B cell (primary cell): ENCODE data around the gene HMGA1. TPM values are rescaled to one million over a fixed set of nuclear protein-coding genes. Genes with fewer than 3 reads are reported as not detected.
A peak's percentile ranks its signal among the peaks of the same experiment; 100 is the strongest.

ENCODE experiments used
- ATAC-seq: fragments of 200-7000 bp; cut with Tn5 transposase; one replicate; pipeline ENCODE4 v1.10.0; 2021; ENCODE audit warnings: low read depth, mild to moderate bottlenecking, moderate number of reproducible peaks, moderate library complexity
- CTCF ChIA-PET: fragments of 350-600 bp; sonication (Branson Sonifier 250); formaldehyde crosslinking; loops from one replicate; lab custom pipeline; 2021; ENCODE audit warnings: antibody characterized with exemption, inconsistent platforms; lab: Charles Lee
- POLR2A ChIA-PET: fragments of 350-600 bp; sonication (Branson Sonifier 250); formaldehyde crosslinking; loops from one replicate; lab custom pipeline; 2021; ENCODE audit warnings: antibody characterized with exemption; lab: Charles Lee
- DNase-seq: peaks from one replicate; pipeline ENCODE4 v3.0.0; 2013
- H2AFZ ChIP-seq: 2 replicates; pipeline ENCODE4 v1.6.1; 2012; ENCODE audit warnings: mild to moderate bottlenecking, low read depth, low read length; ENCODE audit not compliant: insufficient read depth, poor library complexity, severe bottlenecking
- H3K27ac ChIP-seq, 2 donors: 1 replicate in 1 of 2; 2 replicates in 1 of 2; pipeline ENCODE4 v1.5.1; 2012 to 2013; ENCODE audit warnings: low read length in 2 of 2, mild to moderate bottlenecking in 2 of 2, moderate library complexity in 1 of 2
- H3K27me3 ChIP-seq, 4 experiments: fragments of 200-600 bp in 1 of 4; sonication (generic) in 1 of 4; replicated peaks in 1 of 4; 1 replicate in 2 of 4; 2 replicates in 2 of 4; pipeline versions ENCODE4 v1.6.1 to v1.7.0; 2013 to 2016; ENCODE audit warnings: low read length in 3 of 4, mild to moderate bottlenecking in 2 of 4, mixed read lengths in 1 of 4, moderate library complexity in 1 of 4; ENCODE audit not compliant: insufficient read depth in 4 of 4, control insufficient read depth in 3 of 4; ENCODE audit errors: control extremely low read depth in 1 of 4
- H3K36me3 ChIP-seq, 2 experiments: replicated peaks in 1 of 2; 1 replicate in 1 of 2; 2 replicates in 1 of 2; pipeline versions ENCODE4 v1.6.1 to v1.7.1; 2013; ENCODE audit warnings: low read length in 1 of 2; ENCODE audit not compliant: insufficient read depth in 2 of 2, control insufficient read depth in 1 of 2; ENCODE audit errors: control extremely low read depth in 1 of 2, extremely low read depth in 1 of 2
- H3K4me1 ChIP-seq, 2 donors: fragments of 200-600 bp in 1 of 2; sonication (generic) in 1 of 2; 1 replicate in 1 of 2; 2 replicates in 1 of 2; pipeline versions ENCODE4 v1.5.1 to v1.6.1; 2013 to 2017; ENCODE audit warnings: low read length in 2 of 2; ENCODE audit not compliant: control insufficient read depth in 2 of 2, insufficient read depth in 2 of 2
- H3K4me2 ChIP-seq: replicated peaks from 2 replicates; pipeline ENCODE3; 2012; ENCODE audit warnings: mild to moderate bottlenecking, low read depth, low read length; ENCODE audit not compliant: poor library complexity, severe bottlenecking
- H3K4me3 ChIP-seq, 5 experiments: fragments of 200-600 bp in 1 of 5; sonication (generic) in 1 of 5; 1 replicate in 3 of 5; 2 replicates in 2 of 5; pipeline versions ENCODE4 v1.5.1 to v1.7.0; 2011 to 2016; ENCODE audit warnings: low read length in 4 of 5, mild to moderate bottlenecking in 4 of 5, low read depth in 2 of 5, control low read depth in 1 of 5, moderate library complexity in 1 of 5; ENCODE audit not compliant: insufficient read depth in 1 of 5; ENCODE audit errors: control extremely low read depth in 1 of 5, extremely low read depth in 1 of 5
- H3K79me2 ChIP-seq: fragments of 200-600 bp; sonication (generic); one replicate; pipeline ENCODE4 v1.6.0; 2016; ENCODE audit warnings: low read length; ENCODE audit not compliant: control insufficient read depth, insufficient read depth
- H3K9ac ChIP-seq: fragments of 200-600 bp; sonication (generic); 2 replicates; pipeline ENCODE4 v1.6.1; 2017; ENCODE audit warnings: mild to moderate bottlenecking, low read length, moderate library complexity
- H3K9me3 ChIP-seq, 3 donors: one replicate each; pipeline versions ENCODE4 v1.6.1 to v1.7.1; 2013; ENCODE audit warnings: low read length in 2 of 3; ENCODE audit not compliant: control insufficient read depth in 2 of 3, insufficient read depth in 1 of 3; ENCODE audit errors: control extremely low read depth in 1 of 3
- H4K20me1 ChIP-seq: 2 replicates; pipeline ENCODE4 v1.6.0; 2012; ENCODE audit warnings: mild to moderate bottlenecking, low read length; ENCODE audit not compliant: insufficient read depth, control insufficient read depth, poor library complexity, severe bottlenecking
- H3K27ac Mint-ChIP-seq: one replicate; pipeline ENCODE4 v1.8.0; 2021; ENCODE audit warnings: mixed read lengths
- H3K27me3 Mint-ChIP-seq: one replicate; pipeline ENCODE4 v1.8.0; 2021; ENCODE audit warnings: mixed read lengths
- H3K4me1 Mint-ChIP-seq: one replicate; pipeline ENCODE4 v1.8.0; 2021; ENCODE audit warnings: mixed read lengths
- H3K4me3 Mint-ChIP-seq: one replicate; pipeline ENCODE4 v1.8.0; 2021; ENCODE audit warnings: mixed read lengths
- H3K9me3 Mint-ChIP-seq: one replicate; pipeline ENCODE4 v1.8.0; 2022; ENCODE audit warnings: mixed read lengths; ENCODE audit not compliant: insufficient read depth
- EZH2 ChIP-seq: IDR thresholded peaks from 2 replicates; pipeline ENCODE4 v1.6.1; 2012; ENCODE audit warnings: borderline replicate concordance, low read depth, mild to moderate bottlenecking, moderate library complexity, low read length; ENCODE audit not compliant: insufficient read depth, poor library complexity, severe bottlenecking
- WGBS: methylation state at CpG from one replicate; pipeline ENCODE4 v1.1.5; 2013; ENCODE audit warnings: missing lambda C conversion rate; ENCODE audit not compliant: insufficient coverage; 5-methylcytosine and 5-hydroxymethylcytosine counted together
- intact Hi-C: fragments of 100-400 bp; cut with micrococcal nuclease; formaldehyde crosslinking; loops from one replicate; pipeline ENCODE4 v1.10.0; 2022
- polyA plus RNA-seq: library from polyadenylated mRNA; depleted of rRNA; stranded (reverse); fragments of >200 nt; gene quantifications from 2 replicates; pipeline ENCODE4 v1.2.3, GENCODE V29; 2012
- total RNA-seq, 2 donors: library from RNA; stranded (reverse); fragments of 120-200 nt in 1 of 2; gene quantifications; 1 replicate in 1 of 2; 2 replicates in 1 of 2; pipeline versions ENCODE4 v1.2.3 to v1.2.4, GENCODE V29; 2013 to 2022
- TF ChIP-seq, protein P1 (sequence below): fragments of 200-600 bp; IDR thresholded peaks from one replicate; pipeline ENCODE4 v1.8.0; 2022; ENCODE audit warnings: antibody characterized with exemption, mild to moderate bottlenecking

Gene HMGA1
- total and polyA plus RNA-seq, 2 donors (not counting 1 experiment from before 2014, with no cell fraction given): 59.6 to 66.4 TPM

DNA sequence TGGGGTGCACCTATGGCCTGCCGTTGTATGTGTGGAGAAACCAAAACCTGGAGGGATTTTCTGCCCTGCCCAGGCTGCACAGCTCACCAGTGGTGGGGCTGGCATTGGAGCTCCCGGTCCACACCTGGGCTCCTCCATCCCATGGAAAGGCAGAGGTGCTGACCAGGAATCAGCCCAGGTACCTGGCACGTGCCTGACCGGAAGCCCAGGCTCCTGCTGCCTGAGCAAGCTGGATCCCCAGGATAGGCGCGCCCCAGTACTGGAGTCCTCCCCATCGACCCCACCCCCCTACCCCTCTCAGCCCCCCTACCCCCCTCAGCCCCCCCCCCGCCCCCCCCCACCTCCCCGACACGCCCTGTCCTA, 39.9 kb upstream of the HMGA1 start:
- Mint-ChIP-seq H3K27ac (peak overlapping the region; percentile 26), H3K4me1 (peaks cover 12% of the 10 kb centered on the region), H3K9me3 (no peaks in the 10 kb centered on the region), H3K4me3 (peak overlapping the region; percentile 86), H3K27me3 (no peaks in the 10 kb centered on the region)
- H4K20me1 ChIP-seq: no peaks in the 10 kb centered on the region
- TF ChIP-seq EZH2: no peak
- TF ChIP-seq, protein P1, sequence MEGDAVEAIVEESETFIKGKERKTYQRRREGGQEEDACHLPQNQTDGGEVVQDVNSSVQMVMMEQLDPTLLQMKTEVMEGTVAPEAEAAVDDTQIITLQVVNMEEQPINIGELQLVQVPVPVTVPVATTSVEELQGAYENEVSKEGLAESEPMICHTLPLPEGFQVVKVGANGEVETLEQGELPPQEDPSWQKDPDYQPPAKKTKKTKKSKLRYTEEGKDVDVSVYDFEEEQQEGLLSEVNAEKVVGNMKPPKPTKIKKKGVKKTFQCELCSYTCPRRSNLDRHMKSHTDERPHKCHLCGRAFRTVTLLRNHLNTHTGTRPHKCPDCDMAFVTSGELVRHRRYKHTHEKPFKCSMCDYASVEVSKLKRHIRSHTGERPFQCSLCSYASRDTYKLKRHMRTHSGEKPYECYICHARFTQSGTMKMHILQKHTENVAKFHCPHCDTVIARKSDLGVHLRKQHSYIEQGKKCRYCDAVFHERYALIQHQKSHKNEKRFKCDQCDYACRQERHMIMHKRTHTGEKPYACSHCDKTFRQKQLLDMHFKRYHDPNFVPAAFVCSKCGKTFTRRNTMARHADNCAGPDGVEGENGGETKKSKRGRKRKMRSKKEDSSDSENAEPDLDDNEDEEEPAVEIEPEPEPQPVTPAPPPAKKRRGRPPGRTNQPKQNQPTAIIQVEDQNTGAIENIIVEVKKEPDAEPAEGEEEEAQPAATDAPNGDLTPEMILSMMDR: no peak
- peak overlapping the region; percentile 100 for H2AFZ ChIP-seq
- H3K36me3 ChIP-seq: no peaks in the 10 kb centered on the region
- H3K4me3 ChIP-seq: peak overlapping the region; percentile 21 to 83 (median 70)
- intact Hi-C loops: loop anchor here (1.0 to 2.0 kb wide), 7 partner anchors 28 to 412 kb away; partner anchors contain the start of genes NUDT3 and SMIM29
- H3K27ac ChIP-seq: no peak overlapping the region
- H3K9me3 ChIP-seq: no peaks in the 10 kb centered on the region
- CTCF ChIA-PET: interaction anchor here (0.9 to 5.7 kb wide), 31 partner anchors 9 to 943 kb away, joined by 3 to 121 read pairs (median 6); partner anchors contain the start of genes HMGA1, NUDT3, RPS10 and SMIM29
- 32% methylated on average over 2 of the region's 10 CpGs for WGBS
- POLR2A ChIA-PET: interaction anchor here (1.4 to 2.1 kb wide), 4 partner anchors 27 to 218 kb away, joined by 4 to 12 read pairs (median 10); partner anchors contain the start of genes HMGA1 and SMIM29
- peak overlapping the region; percentile 82 for H3K9ac ChIP-seq
- H3K4me2 ChIP-seq: peak overlapping the region; percentile 99
- H3K27me3 ChIP-seq: no peaks in the 10 kb centered on the region
- no peaks in the 10 kb centered on the region for H3K79me2 ChIP-seq
- no peak for DNase-seq
- ATAC-seq: peak; percentile 10
- H3K4me1 ChIP-seq: peaks cover 7 to 12% of the 10 kb centered on the region in 2 donors

DNA sequence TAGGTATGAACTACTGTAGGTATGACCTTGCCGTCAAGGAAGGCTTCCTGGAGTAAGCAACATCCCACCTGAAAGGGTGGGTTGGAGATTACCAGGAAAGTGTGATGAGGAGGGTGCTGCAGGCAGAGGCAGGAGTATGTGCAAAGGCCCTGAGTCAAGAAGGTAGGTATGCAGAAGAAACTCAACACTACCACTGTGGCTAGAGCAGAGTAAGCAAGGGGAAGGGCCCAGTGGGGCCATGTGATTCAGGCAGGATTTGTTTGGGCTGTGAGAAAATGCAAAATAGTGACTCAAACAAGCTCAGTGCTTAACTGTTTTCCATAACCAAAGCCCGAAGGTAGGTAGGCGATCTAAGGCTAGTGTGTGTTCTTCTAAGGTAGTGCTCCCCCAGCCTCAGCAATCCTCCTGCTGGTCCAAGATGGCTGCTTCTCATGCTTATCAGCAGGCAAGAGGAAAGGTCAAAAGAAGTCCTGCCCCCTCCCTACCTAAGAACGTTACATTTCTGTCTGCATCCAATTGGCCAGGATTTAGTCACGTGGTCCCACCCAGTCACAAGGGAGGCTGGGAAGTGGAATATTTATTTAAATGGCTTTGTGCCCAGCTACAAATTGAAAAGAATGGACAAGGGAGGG, 36.2 kb upstream of the HMGA1 start:
- Mint-ChIP-seq H3K4me1 (peaks cover 10% of the 10 kb centered on the region), H3K27ac (no peak overlapping the region), H3K9me3 (no peaks in the 10 kb centered on the region), H3K4me3 (no peak overlapping the region), H3K27me3 (no peaks in the 10 kb centered on the region)
- H3K4me1 ChIP-seq: peaks cover 7 to 12% of the 10 kb centered on the region in 2 donors
- H3K9me3 ChIP-seq: no peaks in the 10 kb centered on the region
- WGBS: 87% methylated on average over 4 of the region's 5 CpGs
- CTCF ChIA-PET: interaction anchor here (1.4 to 1.7 kb wide), 2 partner anchors 36 to 215 kb away, joined by 4 to 5 read pairs; partner anchors contain the start of gene HMGA1
- H3K4me3 ChIP-seq: no peak overlapping the region
- H3K36me3 ChIP-seq: no peaks in the 10 kb centered on the region
- no peak overlapping the region for H3K9ac ChIP-seq
- no peaks in the 10 kb centered on the region for H3K79me2 ChIP-seq
- no peak for DNase-seq
- no peaks in the 10 kb centered on the region for H4K20me1 ChIP-seq
- intact Hi-C loops: no loop called here
- H3K27me3 ChIP-seq: no peaks in the 10 kb centered on the region
- POLR2A ChIA-PET: interaction anchor here (1.3 kb wide), 1 partner anchor 23 kb away, joined by 3 read pairs; no protein-coding TSS in a partner anchor
- no peak for TF ChIP-seq EZH2
- TF ChIP-seq, protein P1: no peak
- H2AFZ ChIP-seq: no peak overlapping the region
- no peak overlapping the region for H3K27ac ChIP-seq
- H3K4me2 ChIP-seq: no peak overlapping the region
- no peak for ATAC-seq
